NCI-H2171 treated with DMSO at 0.1 percent for 48 hours (cell line): ENCODE results near the gene MAP4K4.

Experiments
- DNase-seq: peaks from one replicate; lab custom pipeline; 2025; lab: John Stamatoyannopoulos, UW

Gene MAP4K4

GRCh38 chr2:101815739-101816391 is 118.4 kb downstream of the MAP4K4 start:
- peak; percentile 63 for DNase-seq

GRCh38 chr2:101816598-101816997 is 119.1 kb downstream of the MAP4K4 start:
- DNase-seq: no peak

- peak; percentile 15 for DNase-seq
These were observed 120.0 kb downstream of the MAP4K4 start for GRCh38 chr2:101817481-101817880.

DNA sequence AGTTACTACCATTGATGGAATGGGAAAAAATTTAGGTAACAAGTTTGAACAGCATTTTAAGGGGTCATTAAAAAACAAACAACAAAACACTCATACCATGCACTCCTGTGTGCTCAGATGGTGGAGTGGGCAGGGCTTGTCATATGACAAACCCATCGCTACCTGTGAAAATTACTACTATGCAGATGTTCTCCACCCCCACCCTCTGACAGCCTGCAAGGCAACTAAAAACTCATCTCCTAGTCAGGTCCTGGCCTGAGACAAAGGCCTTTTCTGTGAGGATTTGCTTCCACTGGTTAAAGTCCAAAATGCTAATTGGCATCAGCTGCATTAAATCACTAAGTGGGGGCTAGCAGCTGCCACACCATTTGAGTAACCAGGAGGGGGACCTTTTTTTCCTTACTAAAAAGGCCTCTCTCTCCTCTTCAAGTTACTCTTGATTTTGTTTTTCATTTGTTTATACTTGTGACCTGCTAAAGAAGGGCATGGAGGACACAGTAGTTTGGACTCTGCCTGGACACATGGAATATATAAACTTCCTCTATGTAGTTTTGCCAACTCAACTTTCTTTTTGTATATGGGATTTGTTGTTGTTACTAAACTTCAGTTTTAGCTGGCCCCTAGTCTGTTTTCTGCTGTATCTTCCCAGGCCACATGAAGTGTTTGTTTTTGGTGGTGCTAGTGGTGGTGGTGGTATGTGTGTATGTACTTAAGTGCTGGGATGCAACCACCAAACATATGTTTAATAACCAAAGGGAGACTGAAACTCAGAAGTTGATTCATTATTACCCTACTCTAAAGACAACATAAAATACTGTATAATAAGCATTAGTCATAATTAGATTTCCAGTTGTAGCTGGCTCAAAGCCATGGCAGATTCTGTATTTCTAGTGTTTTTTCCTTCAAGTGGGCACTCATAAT is 121.3 kb downstream of the MAP4K4 start:
- peak; percentile 78 for DNase-seq

DNA sequence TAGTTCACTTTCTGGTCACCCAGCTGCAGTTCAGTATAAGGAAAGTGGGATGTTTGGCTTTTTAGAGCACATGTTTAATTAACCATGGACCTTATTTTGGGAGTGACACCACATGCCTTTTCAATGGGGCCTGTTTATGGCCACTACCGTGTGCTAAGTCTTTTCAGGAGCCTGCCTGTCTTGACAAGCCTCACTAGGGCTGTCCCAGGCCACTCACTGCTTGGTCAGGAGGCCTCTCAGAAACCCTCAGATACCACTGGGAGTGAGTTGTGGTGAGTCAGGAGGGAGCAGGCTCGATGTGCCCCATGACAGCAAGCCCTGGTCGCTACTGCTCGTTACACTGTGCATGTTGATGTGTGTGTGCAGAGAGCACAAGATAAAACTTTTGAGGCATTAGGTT is 123.0 kb downstream of the MAP4K4 start:
- DNase-seq: no peak

- no peak for DNase-seq
These were observed 123.7 kb downstream of the MAP4K4 start for GRCh38 chr2:101821059-101821805.

DNA sequence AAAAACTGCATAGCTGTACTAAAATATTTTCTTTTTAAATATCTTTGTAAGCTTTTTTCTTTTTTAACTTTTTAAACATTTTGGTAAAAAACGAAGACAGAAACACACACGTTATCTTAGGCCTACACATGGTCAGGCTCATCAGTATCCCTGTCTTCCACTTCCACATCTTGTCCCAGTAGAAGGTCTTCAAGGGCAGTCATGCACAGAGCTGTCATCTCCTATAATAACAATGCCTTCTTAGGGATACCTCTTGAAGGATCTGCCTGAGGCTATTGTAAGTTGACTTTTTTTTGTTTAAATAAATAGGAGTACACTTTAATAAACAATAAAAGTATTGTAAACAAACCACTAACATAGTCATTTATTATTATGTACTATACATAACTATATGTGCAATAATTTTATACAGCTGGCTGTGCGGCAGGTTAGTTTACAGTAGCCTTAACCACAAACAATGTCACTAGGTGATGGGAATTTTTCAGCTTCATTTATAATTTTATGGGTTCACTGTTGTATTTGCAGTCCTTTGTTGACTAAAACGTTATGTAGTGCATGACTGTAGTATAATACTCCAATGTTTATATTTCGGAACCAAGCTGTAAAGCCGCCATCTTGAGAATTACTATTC is 124.4 kb downstream of the MAP4K4 start:
- no peak for DNase-seq

GRCh38 chr2:101823347-101823791 is 125.9 kb downstream of the MAP4K4 start:
- peak; percentile 13 for DNase-seq

DNA sequence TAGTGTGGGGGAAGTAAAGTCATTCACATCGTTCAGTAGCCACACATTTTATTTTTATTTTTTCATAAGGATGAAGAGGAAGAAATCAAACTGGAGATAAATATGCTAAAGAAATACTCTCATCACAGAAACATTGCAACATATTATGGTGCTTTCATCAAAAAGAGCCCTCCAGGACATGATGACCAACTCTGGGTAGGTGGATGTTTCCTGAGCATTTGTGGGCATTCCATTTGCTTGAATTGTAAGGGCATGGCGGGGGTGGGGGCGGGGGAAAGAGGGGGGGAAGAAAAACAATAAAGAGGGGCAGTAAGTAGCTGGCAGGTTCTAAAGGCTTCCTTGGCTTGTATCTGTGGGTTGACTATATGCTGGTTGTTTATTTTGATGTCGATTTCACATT is 126.4 kb downstream of the MAP4K4 start:
- no peak for DNase-seq

DNA sequence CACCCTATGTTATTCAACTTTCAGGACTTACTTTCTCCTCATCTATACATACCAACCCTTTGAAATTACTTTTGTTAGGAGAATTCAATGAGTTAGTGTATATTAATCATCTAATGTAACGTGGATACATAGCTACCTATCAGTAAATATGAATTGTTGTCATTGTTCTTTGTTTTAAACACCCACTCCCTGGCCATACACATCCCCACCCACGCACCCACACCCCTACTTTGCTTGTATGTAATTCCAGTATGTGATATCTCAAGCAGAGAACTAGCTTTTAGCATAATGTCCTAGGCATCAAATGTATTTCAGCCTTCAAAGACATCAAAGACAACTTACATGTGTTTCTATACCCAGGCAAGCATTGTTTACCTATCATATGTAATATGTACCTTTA is 129.2 kb downstream of the MAP4K4 start:
- DNase-seq: no peak

- DNase-seq: no peak
These were observed 129.7 kb downstream of the MAP4K4 start for GRCh38 chr2:101827246-101827645.

GRCh38 chr2:101828257-101828656 is 130.8 kb downstream of the MAP4K4 start:
- DNase-seq: no peak

DNA sequence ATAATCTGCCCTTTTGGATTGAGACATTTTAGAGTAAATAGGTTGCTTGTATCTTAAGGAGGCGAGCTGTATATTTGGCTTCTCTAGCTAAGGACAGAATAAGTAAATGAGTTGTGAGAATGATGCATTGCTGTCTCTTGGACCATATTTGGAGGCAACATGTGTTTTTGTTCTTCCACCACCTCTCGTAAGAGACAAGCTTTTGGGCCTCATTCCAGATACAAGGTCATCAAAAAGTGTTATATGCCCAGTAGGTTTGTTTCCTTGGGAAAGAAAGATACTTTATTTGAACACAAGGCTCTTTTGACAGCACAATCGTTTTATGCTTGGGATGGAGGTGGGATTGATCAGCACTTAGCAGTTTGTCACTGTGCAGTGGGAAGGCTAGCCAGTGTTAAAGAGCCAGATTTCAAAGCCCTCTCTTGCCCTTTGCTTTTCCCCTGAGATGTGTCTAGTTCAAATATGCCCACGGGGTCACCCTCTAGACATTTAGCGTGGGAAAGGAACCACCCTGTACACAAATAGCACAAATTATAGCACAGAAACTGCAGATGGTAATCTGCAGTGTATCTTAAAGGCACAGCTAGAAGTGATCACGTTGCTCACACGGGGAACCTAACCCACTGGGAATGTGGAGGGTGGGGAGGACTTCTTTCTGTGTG is 131.3 kb downstream of the MAP4K4 start:
- no peak for DNase-seq

DNA sequence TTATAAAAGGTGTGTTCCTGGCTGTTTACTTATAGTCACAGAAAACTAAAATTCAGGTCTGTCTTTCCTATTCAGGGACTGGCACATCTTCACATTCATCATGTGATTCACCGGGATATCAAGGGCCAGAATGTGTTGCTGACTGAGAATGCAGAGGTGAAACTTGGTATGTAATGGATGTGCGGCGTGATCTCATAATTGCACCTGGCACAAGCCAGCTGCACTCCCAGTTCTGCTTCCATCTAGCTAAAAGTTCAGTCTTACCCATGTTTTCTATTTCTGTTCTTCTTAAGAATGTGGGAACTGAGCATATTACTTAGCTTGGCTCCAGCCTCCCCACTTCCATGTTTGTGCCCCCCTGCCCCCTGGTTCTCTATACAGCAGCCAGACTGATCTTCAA is 131.9 kb downstream of the MAP4K4 start:
- DNase-seq: no peak

GRCh38 chr2:101830146-101830545 is 132.6 kb downstream of the MAP4K4 start:
- DNase-seq: no peak

- DNase-seq: no peak
These were observed 133.0 kb downstream of the MAP4K4 start for GRCh38 chr2:101830555-101830954.

DNA sequence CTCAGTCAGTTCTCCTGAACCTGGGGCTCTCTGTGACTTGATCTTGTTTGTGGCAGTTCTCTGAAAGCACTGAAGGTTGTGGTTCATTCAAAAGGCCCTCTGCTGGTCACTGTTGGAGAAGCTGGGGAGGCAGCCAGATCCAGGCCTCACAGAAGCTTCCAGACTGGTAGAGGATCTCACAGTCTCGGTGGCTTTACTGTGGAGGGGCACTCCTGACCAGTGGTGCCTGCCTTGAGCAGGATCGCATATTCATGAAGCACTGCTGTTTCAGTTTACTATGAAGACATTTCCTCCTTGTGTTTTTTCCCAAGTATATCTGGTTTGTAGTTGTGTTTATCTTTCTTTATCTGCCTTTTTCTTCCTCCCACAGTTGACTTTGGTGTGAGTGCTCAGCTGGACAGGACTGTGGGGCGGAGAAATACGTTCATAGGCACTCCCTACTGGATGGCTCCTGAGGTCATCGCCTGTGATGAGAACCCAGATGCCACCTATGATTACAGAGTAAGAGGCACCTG is 133.9 kb downstream of the MAP4K4 start:
- peak; percentile 57 for DNase-seq

DNA sequence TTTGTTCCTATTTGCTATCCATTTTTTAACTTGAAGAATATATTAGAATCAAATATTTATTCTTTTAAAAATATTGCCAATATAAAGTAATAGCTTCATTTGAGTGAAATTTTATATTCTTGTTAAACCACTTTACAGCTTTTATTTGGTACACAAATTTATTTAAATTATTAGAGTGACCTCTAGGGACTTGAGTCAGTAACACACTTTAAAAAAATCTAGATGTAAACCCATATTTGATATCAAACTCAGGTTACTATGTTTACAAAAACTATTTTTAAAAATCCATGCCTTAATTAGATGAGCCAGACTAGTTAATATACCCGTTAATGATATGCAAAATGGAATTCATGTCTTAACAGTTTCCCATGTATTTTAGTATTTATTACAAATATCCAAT is 134.6 kb downstream of the MAP4K4 start:
- peak; percentile 26 for DNase-seq

- DNase-seq: no peak
These were observed 136.5 kb downstream of the MAP4K4 start for GRCh38 chr2:101833890-101834523.

GRCh38 chr2:101837354-101837753 is 139.8 kb downstream of the MAP4K4 start:
- DNase-seq: no peak
